GM21717 (cell line): Measurements from ENCODE around the gene CFAP410.
"Not testable (repeated sequence)": the region's sequence is repeated elsewhere in the genome, so short reads cannot be mapped to it uniquely, and the experiment has no call there.

Source experiments
- ATAC-seq: cut with Tn5 transposase; IDR thresholded peaks from one replicate; pipeline ENCODE4 v1.9.1; 2021; ENCODE audit warnings: mild to moderate bottlenecking, moderate library complexity; ENCODE audit not compliant: unreplicated experiment

The CFAP410 gene

DNA sequence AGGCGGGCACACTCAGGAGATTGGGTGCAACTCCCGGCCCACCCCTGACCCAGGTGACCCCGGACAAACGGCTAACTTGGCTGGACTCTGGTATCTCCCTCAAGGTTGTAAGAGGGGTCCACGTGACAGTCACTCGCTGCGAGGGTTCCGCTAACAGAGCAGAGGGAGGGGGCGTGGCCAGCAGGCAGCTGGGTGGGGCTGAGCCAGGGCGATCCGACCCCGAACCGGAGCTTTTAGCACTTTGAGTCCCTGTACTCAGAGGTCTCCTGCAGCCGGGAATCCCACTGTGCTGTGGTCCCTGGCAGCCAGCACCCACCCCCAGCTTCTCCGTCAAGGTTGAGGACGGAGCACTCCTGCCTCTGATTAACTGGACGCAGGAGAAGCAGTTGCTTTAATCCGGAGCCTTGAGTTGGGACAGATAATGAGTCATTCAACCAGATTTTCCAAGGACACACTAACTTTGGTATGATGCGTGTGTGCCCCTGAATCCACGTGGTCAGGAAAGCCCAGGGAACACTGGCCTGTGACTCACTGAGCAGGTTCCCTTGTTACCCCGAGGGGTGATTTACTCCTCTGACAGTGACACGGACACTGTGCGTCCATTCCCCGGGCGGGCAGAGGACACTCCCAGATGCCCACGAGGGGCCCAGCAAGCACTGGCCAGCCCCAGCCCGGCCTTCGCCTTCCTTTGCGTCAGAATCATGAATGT, 31.0 kb upstream of the CFAP410 start:
- ATAC-seq, result no peak

DNA sequence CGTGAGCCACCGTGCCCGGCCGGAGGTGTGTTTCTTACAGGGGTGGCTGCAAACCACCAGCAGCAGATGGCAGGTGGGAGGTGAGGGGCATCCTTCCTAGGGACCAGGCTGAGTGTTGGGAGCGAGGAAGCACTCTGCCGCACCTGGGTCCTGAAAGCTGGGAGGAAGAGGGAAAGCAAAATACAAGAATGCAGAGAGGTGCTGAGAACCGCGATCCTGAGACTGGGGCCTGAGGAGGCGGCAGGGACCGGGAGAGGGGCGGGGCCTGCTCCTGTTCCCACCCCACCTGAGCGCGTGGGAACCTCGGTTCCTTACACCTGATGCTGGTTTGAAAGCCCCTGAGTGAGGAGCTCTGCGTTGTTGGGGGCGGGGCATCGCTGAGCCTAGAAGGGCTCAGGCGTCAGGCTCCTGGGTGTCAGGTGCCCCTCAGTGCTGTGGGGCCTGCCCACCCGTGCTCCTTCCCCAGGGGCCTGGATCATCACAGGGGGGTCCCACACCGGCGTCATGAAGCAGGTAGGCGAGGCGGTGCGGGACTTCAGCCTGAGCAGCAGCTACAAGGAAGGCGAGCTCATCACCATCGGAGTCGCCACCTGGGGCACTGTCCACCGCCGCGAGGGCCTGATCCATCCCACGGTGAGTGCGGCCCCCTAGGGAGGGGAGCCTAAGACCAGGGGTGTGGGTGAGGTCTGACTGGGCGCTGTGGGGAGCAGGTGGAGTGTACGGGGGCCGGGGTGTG, 29.7 kb upstream of the CFAP410 start:
- ATAC-seq, result no peak

DNA sequence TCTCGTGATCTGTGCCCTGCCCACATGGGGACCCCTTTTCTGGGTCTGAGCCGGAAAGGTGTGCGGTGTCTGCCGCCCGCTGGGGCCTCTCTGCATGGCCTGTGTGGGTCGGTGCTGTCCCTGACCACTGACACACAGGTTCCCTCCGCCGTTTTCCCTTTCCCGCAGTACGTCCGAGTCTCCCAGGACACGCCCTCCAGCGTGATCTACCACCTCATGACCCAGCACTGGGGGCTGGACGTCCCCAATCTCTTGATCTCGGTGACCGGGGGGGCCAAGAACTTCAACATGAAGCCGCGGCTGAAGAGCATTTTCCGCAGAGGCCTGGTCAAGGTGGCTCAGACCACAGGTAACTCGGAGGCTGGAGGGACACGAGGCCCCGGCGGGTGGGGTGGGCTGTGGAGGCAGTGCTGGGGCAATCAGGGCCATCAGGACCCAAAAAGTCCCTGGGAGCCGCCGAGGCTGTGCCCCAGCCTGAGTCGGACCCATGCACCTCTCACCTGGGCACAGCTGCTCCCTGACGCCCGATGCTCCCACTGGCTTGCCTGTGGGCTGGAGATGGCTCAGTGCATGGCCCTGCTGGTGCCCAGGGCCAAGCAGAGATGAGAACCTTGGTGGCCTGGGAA, 27.5 kb upstream of the CFAP410 start:
- ATAC-seq, result no peak

DNA sequence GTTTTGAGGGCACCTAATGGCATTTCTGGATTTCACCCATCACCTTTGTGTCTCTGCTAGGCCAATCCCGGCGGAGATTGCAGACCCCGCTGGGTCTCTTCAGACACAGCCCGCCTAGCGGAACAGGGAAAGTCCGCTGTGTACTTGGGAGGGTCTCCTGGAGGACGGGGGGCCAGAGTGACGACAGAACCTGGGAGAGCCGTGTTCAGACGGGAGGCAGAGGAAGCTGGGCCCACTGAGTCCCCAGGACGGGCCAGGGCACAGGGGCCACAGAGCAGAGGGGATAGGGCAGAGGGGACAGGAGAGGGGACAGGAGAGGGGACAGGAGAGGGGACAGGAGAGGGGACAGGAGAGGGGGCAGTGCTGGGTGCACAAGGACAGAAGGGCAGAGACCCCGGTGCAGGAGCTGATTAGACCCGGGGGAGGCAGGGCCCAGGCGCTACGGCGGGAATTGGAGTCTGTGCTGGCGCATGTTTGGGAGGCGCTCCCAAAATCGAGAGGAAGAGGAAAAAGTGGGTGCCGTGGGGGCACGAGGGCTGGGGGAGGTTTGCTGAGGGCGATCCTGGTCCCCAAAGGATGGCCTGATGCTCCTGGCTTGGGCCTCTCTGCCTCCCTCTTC, 26.9 kb upstream of the CFAP410 start:
- ATAC-seq, result no peak

DNA sequence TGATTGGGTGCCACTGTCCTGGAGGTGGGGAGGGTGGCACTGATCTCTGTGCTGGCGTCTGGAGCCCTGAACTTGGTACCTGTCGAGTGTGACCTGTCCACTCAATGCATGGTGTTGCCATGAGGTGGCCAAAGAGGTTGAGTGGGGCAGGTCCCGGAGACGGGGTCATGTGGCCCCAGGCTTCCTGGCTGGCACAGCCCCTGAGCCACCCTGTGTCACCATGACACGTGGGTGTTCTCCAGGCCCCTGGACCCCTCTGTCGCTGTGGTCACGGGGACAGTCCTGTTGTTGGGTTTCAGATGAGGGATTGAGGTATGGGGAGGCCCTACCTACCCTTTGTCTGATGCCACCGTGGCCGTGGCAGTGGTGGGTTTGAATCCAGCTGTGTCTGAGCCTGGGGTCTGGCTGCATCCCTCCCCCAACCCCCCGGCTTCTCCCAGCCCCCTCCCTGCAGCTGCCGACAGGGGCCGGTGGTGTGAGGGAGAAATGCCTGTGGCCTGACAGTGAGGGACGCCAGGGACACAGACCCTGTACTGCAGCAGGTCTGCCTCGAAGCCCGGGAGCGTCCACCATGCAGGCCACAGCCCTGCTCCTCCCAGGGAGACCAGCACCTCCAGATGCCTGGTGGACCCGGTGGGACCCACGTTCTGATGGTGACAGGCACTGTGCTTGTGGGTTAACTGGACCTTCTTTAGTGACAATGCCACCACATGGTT, 26.2 kb upstream of the CFAP410 start:
- ATAC-seq, result no peak

DNA sequence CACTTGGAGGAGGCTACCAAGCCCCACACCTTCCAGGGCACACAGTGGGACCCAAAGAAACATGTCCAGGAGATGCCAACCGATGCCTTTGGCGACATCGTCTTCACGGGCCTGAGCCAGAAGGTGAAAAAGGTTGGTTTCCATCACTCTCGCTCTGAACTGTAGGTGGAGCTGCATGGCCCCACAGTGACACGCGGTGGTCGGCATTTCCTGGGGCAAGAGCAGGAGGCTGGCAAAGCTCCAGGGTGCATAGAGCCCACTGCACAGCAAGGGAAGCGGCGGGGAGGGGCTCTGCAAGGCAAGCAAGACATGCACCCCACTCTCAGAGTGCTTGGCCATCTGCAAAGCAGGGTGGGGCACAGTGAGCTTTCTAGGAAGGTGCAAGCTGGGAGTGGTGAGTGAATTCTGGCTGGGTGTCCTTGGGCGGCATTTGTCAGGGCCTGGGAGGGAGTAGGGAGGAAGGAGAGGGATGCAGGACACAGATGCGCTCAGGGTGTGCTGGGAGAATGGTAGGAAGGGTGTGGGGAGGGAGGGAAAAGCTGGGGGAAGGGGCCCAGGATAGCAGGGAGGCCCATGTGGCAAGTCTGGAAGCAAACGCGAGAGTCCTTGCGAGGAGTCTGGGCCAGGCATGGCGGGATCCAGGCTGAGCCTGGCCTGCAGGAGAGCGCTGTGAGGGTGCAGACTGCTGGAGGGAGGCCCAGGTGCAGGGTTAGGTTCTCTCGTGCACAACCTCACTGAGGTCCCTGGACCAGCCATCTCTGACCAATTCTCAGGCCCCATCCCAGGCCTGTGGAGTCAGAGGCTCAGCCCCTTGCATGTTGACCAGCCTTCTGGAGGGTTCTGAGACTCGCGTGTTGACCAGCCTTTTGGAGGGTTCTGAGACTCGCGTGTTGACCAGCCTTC, 25.2 kb upstream of the CFAP410 start:
- no peak for ATAC-seq

DNA sequence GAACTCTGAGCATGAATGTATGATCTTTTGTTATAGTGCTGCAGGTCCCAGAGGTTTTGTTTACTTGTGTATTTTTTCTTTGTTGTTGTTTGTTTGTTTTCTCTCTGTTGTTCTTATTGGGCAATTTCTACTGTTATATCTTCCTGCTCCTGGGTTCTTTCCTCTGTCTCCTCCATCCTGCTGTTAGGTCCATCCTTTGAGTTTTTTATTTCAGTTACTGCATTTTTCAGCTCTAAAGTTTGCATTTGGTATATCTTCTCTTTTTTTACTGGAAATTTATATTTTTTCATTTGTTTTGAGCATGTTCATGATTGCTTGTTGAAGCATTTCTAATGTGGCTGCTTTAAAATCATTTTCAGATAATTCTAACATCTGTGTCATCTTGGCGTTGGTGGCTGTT, 24.1 kb upstream of the CFAP410 start:
- no peak for ATAC-seq

DNA sequence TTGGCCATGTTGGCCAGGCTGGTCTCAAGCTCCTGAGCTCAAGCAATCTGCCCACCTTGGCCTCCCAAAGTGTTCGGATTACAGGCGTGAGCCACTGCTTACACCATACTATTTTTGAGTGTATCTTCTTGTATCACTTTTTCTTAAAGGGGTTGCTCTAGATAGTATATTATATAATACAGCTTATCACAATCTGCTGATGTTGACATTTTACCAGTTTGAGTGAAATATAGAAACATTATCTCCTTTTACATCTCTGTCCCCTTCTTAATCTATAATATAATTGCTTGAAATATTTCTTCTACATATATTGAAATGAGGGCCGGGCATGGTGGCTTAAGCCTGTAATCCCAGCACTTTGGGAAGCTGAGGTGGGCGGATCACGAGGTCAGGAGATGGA, 22.7 kb upstream of the CFAP410 start:
- ATAC-seq, result not testable (repeated sequence)

DNA sequence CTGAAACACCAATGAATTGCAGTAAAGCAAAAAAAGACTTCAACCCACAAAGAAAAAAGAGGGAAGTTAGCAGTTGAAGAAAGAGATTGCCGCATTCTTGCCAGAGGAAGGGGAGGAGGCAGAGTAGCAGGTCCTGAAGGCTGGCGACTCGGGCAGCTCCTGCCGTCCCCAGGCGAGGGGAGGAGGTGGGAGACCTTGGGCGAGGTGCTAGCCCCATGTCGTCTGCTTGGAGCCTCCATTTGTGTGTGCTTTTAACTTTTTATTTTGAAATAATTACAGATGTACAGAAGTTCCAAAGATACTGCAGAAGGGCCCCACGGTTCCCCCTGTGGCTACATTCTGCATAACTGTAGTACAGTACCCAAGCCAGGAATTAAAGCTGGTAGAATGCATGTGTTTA, 21.0 kb upstream of the CFAP410 start:
- no peak for ATAC-seq

DNA sequence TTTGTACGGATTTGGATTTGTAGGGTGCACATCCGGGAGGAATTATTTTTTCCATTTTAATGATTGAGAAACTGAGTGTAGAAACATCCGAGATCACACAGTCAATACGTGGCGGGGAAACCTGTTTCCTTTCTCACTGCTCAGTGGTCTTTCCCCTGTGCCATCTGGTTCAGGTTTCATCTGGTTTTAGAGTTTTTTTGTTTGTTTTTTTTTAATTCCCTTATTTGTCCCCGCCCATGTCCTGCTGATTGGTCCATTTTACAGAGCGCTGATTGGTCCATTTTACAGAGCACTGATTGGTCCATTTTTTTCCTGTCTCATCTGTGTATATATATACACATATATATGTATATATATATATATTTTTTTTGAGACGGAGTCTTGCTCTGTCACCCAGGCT, 20.2 kb upstream of the CFAP410 start:
- ATAC-seq, result no peak

DNA sequence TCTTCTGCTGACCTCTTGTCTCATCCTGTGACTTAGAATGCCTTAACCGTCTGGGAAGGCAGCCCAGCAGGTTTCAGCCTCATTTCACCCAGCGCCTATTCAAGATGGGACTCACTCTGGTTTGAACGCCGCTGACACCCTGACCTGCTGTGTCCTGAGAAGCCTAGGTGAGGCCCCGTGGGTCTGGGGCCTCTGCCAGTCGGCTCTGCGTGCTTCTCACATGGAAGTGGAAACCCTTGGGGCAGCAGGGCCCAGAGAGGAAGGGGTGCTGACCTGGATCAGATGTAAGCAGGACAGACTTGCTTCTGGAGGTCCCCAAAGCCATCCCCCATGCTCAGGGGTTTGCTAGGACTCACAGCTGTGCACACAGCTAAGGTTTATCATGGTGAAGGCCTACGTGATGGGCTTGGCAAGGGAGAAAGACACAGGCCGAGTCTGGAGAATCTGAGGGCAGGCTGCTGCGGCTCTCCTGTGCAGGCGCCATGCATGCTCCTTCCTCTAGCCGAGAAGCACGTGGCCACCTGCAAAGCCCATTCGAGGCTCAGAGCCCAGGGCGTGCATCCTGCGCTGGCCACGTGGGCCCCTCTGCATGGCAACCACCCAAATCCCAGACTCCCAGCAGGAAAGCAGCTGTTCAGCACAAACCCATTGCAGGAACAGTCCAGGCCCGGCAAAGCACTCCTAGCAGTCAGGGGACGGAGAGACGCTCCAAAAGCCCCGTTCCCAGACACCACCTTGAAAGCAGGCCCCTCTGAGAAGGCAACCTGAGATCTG, 18.1 kb upstream of the CFAP410 start:
- ATAC-seq, result no peak

DNA sequence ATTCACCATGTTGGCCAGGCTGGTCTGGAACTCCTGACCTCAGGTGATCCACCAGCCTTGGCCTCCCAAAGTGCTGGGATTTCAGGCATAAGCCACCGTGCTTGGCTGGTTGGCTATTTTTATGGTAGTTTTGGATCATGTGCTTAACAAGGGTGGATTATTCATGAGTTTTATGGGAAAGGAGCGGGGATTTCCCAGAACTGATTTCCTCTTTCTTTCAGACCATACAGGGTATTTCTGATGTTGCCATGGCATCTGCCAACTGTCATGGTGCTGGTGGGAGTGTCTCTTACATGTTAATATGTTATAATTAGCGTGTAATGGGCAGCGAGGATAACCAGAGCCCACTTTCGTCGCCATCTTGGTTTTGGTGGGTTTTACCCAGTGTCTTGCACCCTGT, 17.4 kb upstream of the CFAP410 start:
- ATAC-seq, result no peak

DNA sequence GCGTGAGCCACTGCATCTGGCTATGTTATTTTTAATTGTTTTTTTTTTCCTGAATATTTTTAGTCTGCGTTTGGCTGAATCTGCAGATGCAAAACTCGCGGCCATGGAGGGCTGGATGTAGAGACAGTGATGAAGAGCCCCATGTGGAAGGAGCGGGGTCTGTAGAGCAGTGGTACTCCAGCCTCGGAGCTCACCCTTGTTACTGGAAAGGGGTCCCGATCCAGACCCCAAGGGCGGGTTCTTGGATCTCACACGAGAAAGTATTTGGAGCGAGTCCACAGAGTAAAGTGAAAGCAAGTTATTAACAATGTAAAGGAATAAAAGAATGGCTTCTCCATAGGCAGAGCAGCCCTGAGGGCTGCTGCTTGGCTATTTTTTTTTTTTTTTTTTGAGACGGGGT, 17.0 kb upstream of the CFAP410 start:
- ATAC-seq, result no peak

DNA sequence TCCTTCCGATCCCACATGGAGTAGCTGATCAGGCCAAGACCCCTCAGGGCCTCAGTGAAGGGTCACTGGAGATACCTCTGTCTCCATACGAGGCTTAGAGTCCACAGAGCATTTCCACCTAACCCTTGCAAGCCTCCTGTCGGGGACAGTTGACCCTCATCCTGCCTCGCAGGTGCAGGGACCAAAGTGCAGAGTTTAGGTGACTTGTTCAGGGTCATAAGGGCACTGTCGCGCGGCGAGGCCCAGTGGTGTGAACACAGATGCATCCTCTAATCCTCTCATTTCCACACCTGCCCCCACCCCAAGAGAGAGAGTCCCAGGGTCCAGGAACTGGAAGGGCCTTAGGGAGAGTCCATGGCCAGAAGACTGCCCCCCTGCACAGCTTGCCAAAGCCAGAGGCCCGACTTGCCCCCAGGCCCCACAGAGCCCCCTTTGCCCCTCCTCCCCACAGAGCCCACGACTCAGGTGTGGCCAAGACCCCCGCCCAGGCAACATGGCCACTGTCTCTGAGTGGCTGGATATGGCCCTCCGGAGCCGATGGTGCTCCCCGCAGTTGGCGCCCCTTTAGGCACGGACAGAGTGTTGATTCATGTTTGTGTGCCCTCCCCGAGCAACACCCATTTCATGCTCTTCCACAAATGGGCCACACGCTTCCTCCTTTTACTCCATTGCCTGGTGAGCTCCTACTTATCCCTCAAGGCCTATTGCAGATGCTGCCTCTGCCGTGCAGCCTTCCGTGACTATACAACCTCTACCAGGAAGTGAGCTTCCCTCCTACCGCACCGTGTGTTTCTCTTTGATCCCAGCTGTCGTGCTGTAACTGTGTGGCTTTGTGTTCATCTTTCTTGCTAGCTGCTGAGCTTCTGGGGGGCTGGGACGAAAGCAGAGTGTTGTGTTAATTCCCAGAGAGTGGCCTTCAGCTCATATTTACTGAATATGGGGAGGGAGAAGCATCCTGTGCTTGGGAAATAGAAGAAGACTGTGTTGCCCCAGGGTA, 15.9 kb upstream of the CFAP410 start:
- no peak for ATAC-seq

DNA sequence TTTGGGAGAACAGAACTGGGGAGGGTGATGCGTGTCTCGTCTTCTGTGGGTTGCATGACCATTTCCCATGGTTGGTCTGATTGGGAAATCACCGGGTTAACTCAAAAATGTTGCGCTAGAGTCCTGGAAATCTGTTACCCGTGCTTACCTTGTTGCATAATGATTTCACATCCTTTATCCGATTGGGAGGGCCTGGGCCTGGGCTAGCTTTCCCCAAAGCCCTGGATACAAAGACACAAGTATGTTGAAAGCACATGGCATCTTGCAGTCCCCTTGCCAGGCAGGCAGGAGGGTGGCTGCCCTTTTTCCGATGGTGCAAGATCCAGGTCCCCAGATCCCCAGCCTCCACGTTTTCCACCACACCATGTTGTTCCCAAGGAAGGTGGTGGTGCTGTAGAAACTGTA, 14.8 kb upstream of the CFAP410 start:
- ATAC-seq, result no peak

DNA sequence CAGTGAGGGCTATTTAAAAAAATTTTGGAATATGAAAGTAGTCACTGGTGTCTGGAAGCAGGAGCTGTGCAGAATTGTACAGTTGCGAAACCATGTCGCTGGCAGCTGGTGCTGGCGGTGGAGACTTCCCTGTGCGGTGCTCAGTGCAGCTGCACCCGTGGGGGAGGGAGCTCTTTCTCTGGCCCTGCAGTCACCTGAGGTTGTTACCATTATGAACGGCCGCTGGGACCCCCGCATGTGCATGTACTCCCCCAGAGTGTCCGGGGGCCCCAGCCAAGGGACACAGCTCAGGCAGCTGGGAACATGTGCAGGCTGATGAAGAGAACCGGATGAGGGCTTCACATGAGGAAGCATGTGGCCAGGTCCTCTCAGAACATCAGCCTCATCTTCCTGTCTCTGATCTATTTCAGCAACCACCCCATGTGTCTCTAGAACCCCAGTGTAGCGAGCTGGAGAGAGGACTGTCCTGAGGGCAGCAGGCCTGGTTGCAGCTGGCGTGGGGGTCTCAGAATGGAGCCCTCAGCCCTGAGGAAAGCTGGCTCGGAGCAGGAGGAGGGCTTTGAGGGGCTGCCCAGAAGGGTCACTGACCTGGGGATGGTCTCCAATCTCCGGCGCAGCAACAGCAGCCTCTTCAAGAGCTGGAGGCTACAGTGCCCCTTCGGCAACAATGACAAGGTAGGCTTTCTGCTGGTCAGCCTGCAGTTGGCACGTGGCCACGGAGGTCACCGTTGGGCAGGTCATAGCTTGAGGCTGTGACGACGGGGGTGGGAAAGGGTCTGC, 14.2 kb upstream of the CFAP410 start, which contains the start of gene TRPM2:
TRPM2 (plus strand) TSS at position 431 of the 780 bp plus-strand sequence; CDS start at position 511, 80 bp downstream.
- ATAC-seq, result no peak

DNA sequence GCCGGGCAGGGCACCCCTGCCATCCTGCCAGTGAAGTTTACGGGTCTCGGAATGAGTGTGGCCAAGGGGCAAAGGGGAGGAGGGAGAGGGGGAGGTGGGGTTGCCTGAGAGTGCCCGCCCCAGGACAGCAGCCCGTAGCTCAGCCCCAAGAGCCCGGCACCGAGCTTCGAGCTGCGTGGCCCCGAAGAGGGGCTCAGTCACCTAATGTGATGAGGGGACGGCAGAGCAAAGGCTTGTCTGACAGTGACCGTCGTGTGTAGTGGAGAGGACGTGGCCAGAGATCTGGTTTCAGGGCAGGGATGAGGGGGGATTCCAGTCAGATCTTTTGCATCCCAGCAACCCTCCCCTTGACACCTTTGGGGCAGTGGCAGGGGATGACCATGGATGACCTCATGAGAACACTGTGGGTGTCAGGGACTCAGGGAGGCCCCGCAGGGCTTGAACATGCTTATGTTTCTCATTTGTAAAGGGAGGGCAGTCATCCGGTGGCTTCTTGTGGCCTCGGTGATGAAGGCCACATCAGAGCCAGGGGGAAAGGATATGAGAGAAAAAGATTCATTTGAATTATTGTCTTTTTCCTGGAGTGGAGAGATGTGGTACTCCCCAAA, 13.2 kb upstream of the CFAP410 start:
- ATAC-seq, result no peak
